Activated CD4-positive, CD25-positive, alpha-beta regulatory T cell treated with anti-CD3 and anti-CD28 coated beads, Interleukin-2, amount 50 U/mL, for 24 hours (primary cell): ENCODE measurements around the gene ZNF646.

Experiments used
- ATAC-seq, 2 donors: fragments of 150-1000 bp; cut with Tn5 transposase; one replicate each; pipeline ENCODE4 v1.10.0; 2021; ENCODE audit warnings: mild to moderate bottlenecking in 1 of 2, moderate library complexity in 1 of 2

The ZNF646 gene

DNA sequence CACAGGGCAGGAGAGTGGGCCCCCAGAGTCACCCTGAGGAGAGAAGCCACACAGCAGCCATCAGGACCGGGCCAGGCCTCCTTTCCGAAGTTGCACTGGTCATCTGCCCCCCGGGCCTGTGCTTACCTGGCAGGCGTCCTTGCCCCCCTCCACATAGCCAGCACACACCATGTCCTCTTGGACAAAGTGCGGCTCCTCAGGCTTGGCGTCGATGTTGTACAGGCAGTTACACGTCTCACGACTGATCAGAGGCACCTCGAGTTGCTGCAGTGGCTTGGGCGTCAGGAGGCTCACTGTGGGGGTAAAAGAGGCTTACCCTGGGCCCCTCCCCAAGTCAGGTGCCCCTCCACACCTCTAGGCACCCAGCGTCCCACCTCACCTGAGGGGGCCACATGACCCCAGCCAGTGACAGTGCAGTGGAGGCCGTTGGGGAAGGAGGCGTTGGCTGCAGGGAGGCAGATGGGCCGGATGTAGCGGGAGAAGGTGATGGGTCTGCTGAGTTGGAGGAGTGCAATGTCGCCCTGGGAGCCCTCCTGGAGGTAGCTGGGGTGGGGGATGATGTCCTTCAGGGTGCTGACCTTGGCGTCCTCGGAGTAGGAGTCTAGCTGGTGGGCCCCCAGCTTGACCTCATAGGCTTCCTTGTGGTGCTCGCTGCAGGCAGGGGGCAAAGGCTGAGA lies 58.2 kb downstream of the ZNF646 start:
- no peak for ATAC-seq

GRCh38 chr16:31133046-31133501 lies 58.9 kb downstream of the ZNF646 start:
- ATAC-seq: no peak
